Measurements from ENCODE around the gene FMNL2.

FMNL2 gene

DNA sequence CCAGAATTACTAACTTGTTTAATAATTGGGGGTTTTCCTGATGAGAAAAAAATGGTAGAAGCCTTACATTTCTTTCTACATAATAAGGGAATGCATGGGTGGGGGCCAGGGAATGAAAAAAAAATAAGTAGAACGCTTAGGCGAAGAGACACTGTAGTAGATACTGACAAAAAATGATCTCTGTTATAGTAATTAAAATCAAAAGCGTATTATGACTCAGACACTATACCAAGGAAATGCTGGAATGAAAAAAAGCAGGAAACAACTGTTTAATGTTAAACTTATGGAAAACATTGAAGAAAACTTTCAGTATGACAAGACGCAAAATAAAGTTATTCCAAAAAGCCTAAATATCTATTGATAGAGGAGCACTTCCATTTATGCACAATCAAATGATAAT, 339.4 kb downstream of the FMNL2 start:
- DNase-seq = no peak

DNA sequence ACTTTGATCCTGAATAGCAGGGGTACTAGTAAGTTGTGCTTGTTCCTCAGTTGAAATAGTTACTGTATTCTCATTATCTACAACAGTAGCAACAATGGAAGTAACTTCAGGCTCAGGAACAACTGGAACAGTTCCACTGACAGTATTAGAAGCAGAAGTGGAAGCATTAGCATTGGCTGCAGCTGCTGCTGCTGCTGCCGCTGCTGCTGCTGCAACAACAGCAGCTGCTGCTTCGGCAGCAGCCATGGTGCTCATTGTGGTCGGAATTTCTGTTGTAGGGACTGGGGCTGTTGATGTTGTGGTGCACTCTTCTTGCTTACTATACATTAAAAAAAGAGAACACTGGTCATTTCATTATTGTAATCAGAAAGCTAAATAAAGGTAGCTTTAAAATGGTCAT, 341.5 kb downstream of the FMNL2 start:
- DNase-seq = no peak

DNA sequence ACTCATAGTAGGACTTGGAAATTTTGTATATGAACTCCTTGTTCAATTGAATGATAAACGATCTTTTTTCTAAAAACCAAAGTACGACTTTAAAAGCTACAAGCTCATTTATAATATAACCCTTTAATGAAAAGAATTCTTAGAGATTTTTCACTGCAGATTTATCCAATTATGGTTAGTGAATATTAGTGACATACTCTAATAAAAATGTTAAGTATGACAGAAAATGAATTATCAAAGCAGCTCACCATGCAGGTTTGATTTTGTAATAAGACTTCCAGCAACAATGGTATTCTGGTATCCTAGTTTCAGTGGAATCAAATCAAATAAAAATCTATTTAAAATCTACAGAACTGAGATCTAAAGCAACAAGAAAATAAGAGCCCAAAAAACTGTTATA, 343.8 kb downstream of the FMNL2 start:
- no peak for DNase-seq

DNA sequence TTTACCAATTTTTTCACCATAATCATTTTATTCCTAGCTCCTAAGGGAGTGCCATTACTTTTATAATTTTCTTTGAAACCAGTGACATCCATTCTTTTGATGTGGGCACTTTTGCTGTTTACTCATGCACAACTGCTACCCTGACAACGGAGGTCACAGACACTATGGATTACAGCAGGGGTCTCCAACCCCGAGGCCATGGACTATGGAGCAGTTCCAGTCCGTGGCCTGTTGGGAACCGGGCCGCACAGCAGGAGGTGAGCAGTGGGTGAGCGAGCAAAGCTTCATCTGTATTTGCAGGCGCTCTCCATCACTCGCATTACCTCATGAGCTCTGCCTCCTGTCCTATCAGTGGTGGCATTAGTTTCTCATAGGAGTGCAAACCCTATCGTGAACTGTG, 347.7 kb downstream of the FMNL2 start:
- no peak for DNase-seq

DNA sequence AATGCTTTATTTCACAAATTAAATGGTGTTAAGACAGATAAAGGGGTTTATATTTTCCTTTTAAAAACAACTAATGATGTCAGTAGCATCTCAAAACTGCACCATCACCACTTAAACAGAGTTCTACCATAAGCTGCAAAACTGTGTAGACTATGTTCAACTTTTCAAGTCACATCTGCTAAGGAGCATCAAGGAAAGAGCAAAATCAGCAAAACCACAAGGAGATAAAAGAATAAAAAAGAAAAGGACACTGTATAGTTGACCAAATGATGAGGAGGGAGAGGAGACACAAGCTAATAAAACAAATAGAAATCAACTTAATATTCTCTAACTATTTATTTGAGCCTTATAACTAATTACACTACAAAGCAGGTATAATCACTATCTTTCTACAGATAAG, 348.4 kb downstream of the FMNL2 start:
- DNase-seq = no peak

DNA sequence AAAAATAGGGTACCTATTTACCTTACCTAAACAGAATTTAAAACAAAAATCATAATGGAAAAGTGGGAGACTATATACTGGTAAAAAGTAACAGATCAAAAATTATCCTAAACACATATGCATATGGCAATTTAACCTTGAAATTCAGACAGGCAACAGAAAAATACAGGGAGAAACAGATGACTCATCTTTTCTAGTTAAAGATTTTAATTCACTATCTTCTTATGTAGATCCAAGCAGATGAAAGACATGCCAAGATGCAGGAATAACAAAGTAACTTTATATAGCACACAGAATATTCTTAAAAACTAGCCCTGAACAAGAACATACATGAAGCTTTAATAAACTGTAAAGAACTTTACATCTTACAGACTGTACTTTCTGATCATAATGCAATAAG, 351.3 kb downstream of the FMNL2 start:
- no peak for DNase-seq

DNA sequence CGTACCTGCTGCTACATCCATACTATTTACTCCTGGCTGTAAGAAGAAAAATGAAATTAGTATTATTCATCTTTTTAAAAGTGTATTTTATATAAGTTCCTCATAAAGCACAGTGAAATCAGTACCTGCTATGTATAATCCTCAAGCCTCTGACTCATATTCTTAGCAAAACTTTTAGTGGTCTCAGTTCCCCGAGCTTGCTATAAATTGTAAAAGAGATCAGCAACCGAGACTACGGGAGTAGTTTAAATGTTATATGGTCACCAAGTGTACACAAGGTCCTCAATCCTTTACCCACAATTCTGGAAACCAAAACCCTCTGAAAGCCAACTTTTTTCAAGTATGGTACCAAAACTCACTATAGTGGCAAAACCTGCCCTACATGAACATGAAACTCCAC, 358.1 kb downstream of the FMNL2 start:
- DNase-seq = no peak

DNA sequence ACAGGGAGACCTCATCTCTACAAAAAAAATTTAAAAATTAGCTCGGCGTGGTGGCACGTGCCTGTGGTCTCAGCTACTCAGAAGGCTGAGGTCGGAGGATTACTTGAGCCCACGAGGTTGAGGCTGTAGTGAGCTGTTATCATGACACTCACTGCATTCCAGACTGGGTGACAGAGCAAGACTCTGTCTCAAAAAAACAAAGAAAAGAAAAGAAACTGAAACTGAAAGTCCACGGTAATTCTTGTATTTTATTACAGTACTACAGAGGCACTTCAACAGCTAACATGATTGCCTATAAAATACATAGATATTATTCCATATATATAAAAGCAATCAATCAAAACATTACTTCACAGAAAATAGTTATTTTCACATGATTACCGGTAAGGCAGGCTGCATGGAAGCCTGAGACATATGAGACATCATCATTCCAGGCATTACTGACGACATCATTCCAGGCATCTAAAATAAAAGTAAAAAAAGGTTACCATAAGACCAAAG, 359.2 kb downstream of the FMNL2 start:
- peak; percentile 35 for DNase-seq

DNA sequence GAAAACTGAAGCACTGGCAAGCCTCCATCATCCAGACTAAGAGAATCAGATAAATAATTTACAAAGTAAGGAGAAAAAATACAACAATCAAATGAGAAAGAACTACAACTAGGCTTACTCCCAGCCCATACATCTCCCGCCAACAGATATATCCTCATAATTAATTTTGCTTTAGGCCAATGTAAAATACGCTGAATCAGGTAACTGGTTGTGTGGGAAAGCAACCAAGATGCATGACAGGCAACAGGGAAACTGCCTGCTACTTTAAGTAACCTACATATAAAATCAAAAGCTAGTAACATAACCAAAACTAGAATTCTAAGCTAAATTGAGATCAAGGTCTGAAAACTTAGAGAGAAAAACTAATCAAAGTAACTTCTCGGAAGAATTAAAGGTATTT, 360.8 kb downstream of the FMNL2 start:
- DNase-seq = no peak

DNA sequence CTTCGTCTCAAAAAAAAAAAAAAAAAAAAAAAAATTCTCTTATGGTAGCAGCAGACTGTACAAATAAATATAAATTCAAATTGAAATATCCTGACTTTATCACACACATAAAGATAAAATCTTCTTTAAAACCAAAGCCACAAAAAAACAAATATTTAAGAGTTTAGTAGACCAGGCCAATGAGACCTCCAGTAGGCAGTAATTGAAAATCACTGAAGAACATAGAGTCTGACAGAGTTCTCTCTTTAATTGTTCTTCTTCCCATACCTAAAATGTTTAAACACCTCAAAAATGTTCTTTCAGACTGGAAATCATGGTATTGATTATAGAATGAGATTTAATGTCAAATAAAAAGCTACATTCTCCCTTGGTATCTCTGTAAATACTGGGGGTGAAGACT, 361.5 kb downstream of the FMNL2 start:
- no peak for DNase-seq
